Fibroblast of lung (primary cell): ENCODE data around the gene MRPS18A.
"Not testable (repeated sequence)": the region's sequence is repeated elsewhere in the genome, so short reads cannot be mapped to it uniquely, and the experiment has no call there.

Source experiments
- CTCF ChIP-seq, 2 donors: IDR thresholded peaks in 1 of 2; conservative IDR thresholded peaks in 1 of 2; 1 replicate in 1 of 2; 2 replicates in 1 of 2; pipeline ENCODE4 v1.5.1; 2011 to 2012; ENCODE audit warnings: low read length in 2 of 2, control low read depth in 1 of 2, inconsistent platforms in 1 of 2, low read depth in 1 of 2, mild to moderate bottlenecking in 1 of 2
- EZH2 ChIP-seq: IDR thresholded peaks from 2 replicates; pipeline ENCODE4 v1.5.1; 2012; ENCODE audit warnings: low read length, control low read depth, mild to moderate bottlenecking; ENCODE audit errors: missing control alignments

GRCh38 chr6:43633002-43633401, 54.6 kb downstream of the MRPS18A start:
- not testable (repeated sequence) for TF ChIP-seq CTCF (conservative IDR thresholded peaks at IDR 0.05 in 1 of 2, IDR thresholded peaks at IDR 0.05 in 1 of 2; ENCODE audit: low read depth in 1 of 2, low read length in 2 of 2); EZH2
